Prostate gland (tissue), 2 donors: Measurements from ENCODE around the gene HSPA5. TPM values are rescaled to one million over a fixed set of nuclear protein-coding genes. Genes with fewer than 3 reads are reported as not detected.
"Not testable (repeated sequence)": the region's sequence is repeated elsewhere in the genome, so short reads cannot be mapped to it uniquely, and the experiment has no call there.

Experiments used
- DNase-seq: peaks from one replicate; pipeline ENCODE4 v3.0.0-alpha.2; 2019; ENCODE audit warnings: low spot score
- H3K27ac ChIP-seq, 2 donors: fragments of 200-600 bp; sonication (generic); 2 replicates each; pipeline ENCODE4 v1.5.1; 2017 to 2019
- H3K27me3 ChIP-seq: fragments of 200-600 bp; sonication (generic); replicated peaks from 2 replicates; pipeline ENCODE4 v1.5.1; 2019; ENCODE audit not compliant: insufficient read depth
- H3K36me3 ChIP-seq, 2 donors: fragments of 200-600 bp; sonication (generic); 1 replicate in 1 of 2; 2 replicates in 1 of 2; pipeline versions ENCODE4 v1.5.1 to v1.8.1; 2017 to 2019
- H3K4me1 ChIP-seq: fragments of 200-600 bp; sonication (generic); replicated peaks from 2 replicates; pipeline ENCODE4 v1.5.1; 2019
- H3K4me3 ChIP-seq, 2 donors: fragments of 200-600 bp; sonication (generic); 2 replicates each; pipeline ENCODE4 v1.5.1; 2017 to 2019
- H3K9me3 ChIP-seq: fragments of 200-600 bp; sonication (generic); 2 replicates; pipeline ENCODE4 v1.5.1; 2017
- POLR2A ChIP-seq: fragments of 450-650 bp; IDR thresholded peaks from one replicate; pipeline ENCODE4 v1.6.1; 2016; ENCODE audit warnings: antibody characterized with exemption, mild to moderate bottlenecking
- POLR2AphosphoS5 ChIP-seq: sonication (generic); formaldehyde crosslinking; IDR thresholded peaks from one replicate; pipeline ENCODE4 v1.6.1; 2017; ENCODE audit warnings: antibody characterized with exemption
- WGBS: methylation state at CpG from one replicate; pipeline ENCODE4 v1.1.5; 2018; 5-methylcytosine and 5-hydroxymethylcytosine counted together
- intact Hi-C: fragments of 100-400 bp; cut with DNase I; formaldehyde crosslinking; loops from one replicate; pipeline ENCODE4 v1.14.2; 2022
- total RNA-seq, 2 donors: library from RNA; depleted of rRNA; stranded (reverse); fragments of >200 nt; gene quantifications; one replicate each; pipeline ENCODE4 v1.1.0, GENCODE V29; 2016
- TF ChIP-seq, protein P1 (sequence below), 4 experiments: fragments of 200-600 bp in 2 of 4; fragments of 450-650 bp in 2 of 4; sonication (generic) in 2 of 4; IDR thresholded peaks; 1 replicate in 3 of 4; 2 replicates in 1 of 4; pipeline ENCODE4 v1.5.1; 2016 to 2019; ENCODE audit warnings: antibody characterized with exemption in 4 of 4, mild to moderate bottlenecking in 2 of 4, moderate library complexity in 2 of 4

The HSPA5 gene
- total RNA-seq, 2 donors from 2014 or later = 215 to 303 TPM

DNA sequence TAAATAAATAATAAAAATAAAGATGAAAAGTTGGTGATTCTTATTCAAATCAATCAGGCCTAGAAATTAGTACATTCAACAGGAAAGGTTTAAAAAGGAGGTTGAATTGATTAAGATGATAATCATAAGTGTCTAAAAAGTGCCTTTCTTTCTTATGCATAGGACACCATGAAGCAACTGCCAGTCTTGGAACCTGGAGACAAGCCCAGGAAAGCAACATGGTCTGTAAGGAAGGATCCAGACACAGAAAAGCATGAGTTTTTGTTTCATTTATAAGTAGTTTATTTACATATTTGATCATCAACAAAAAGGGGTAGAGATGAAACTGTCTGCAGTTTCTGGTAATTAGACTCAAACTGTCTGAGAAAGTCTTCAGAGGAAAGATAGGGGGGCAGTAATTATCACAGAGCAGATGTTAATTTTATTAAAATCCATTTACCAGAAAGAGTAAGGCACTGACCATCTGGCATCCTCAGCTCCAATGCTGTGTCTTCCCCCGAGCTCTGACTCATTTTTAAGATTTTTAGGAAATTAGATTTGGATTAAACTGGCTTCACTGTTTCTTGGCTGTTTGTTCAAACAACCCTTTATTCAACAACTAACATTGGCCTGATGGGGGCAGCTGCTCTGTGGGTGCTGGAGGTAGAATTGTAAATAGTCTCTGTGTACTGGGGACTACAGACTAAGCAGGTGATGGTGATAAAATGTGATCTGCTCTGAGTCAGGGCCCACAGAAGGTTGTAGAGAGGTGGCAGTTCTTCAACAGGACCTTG lies 38.1 kb downstream of the HSPA5 start:
- no peak for DNase-seq
- intact Hi-C loops = no loop called here
- Histone ChIP-seq H3K4me1 (no peaks in the 10 kb centered on the region), H3K27me3 (no peaks in the 10 kb centered on the region), H3K9me3 (no peaks in the 10 kb centered on the region), H3K4me3 (no peak overlapping the region), H3K36me3 (no peaks in the 10 kb centered on the region), H3K27ac (no peak overlapping the region)
- 92% methylated on average over 1 of the region's 1 CpG for WGBS
- TF ChIP-seq POLR2A (no peak), POLR2AphosphoS5 (no peak)
- TF ChIP-seq, protein P1, sequence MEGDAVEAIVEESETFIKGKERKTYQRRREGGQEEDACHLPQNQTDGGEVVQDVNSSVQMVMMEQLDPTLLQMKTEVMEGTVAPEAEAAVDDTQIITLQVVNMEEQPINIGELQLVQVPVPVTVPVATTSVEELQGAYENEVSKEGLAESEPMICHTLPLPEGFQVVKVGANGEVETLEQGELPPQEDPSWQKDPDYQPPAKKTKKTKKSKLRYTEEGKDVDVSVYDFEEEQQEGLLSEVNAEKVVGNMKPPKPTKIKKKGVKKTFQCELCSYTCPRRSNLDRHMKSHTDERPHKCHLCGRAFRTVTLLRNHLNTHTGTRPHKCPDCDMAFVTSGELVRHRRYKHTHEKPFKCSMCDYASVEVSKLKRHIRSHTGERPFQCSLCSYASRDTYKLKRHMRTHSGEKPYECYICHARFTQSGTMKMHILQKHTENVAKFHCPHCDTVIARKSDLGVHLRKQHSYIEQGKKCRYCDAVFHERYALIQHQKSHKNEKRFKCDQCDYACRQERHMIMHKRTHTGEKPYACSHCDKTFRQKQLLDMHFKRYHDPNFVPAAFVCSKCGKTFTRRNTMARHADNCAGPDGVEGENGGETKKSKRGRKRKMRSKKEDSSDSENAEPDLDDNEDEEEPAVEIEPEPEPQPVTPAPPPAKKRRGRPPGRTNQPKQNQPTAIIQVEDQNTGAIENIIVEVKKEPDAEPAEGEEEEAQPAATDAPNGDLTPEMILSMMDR (IDR thresholded peaks at IDR 0.05) = no peak

DNA sequence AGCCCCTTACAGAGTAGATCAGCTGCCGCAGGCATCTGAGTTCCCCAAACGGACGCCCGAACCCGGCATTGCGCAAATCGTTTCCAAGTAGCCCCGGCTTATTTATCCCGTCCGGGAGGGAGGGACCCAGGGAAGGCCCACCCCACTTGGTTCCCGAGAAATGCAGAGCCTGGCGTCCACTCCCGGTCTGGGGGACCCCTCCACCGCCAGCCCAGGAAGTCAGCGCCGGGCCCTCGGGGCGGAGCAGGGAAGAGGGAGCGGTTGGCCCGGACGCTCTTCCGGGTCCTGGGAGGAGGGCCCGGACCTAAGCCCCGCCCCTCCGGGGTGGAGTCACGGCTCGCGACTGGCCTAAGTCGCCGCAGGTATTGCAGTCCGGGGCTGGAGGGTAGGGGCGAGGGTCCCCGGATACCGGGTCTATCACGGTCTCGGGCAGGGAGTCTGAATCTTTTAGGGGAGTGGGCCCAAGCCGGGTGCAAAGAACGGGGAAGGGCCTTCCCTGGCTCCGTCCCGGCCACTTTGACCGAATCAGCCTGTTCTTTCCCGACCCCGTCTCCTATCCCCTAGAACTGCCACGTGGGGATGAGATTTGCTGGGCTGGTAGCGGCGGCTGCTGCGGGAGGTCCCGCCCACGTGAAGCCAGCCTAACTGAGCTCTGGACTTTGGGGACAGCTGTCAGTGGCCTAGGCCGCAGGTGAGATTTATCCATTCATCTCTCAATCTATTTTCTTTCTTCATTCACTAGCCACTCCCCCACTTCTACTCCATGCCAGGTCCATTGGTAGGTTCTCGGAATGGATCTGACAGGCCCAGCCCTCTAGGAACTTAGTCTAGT lies 40.7 kb downstream of the HSPA5 start, which contains the start of gene RABEPK:
Gene RABEPK (plus strand): TSS at position 327 of the 832 bp plus-strand sequence. CDS start 2,472 bp downstream, outside the sequence.
- Histone ChIP-seq H3K27ac (peak within 1 kb of the TSS; percentile 81 to 91), H3K9me3 (no peaks in the 10 kb centered on the region), H3K27me3 (no peaks in the 10 kb centered on the region), H3K36me3 (no peaks in the 10 kb centered on the region), H3K4me3 (peak within 1 kb of the TSS; percentile 65 to 67), H3K4me1 (no peaks in the 10 kb centered on the region)
- TF ChIP-seq POLR2A (peak; percentile 75), POLR2AphosphoS5 (peak; percentile 94)
- TF ChIP-seq, protein P1 (IDR thresholded peaks at IDR 0.05) = no peak
- intact Hi-C loops = no loop called here
- WGBS = under 1% methylated on average over 48 of the region's 51 CpGs
- DNase-seq = peak; percentile 89

DNA sequence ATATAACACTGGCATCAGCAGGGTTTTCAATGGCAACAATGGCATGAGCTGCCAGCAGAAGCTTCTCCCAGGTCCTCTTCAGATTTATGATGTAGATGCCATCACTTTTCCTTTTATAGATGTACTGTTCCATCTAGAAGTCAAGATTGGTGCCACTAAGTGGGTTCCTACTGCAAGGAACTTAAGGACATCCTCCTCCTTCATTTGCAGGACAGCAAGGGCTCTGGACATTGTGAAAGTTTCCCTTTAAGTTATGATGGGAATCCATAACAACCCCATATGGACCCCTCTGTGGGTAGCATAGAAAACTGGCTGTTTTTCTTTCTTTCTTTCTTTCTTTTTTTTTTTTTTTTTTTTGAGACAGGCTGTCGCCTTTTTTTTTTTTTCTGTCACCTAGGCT lies 45.6 kb downstream of the HSPA5 start:
- H3K27ac ChIP-seq, H3K27me3 ChIP-seq, H3K9me3 ChIP-seq, H3K4me1 ChIP-seq, H3K4me3 ChIP-seq, DNase-seq, H3K36me3 ChIP-seq: not testable (repeated sequence)
- intact Hi-C loops = loop anchor here (5.0 kb wide), 1 partner anchor 53 kb away; the partner anchor contains the start of gene SCAI
- whole genome bisulfite sequencing = 83% methylated on average over 1 of the region's 1 CpG

DNA sequence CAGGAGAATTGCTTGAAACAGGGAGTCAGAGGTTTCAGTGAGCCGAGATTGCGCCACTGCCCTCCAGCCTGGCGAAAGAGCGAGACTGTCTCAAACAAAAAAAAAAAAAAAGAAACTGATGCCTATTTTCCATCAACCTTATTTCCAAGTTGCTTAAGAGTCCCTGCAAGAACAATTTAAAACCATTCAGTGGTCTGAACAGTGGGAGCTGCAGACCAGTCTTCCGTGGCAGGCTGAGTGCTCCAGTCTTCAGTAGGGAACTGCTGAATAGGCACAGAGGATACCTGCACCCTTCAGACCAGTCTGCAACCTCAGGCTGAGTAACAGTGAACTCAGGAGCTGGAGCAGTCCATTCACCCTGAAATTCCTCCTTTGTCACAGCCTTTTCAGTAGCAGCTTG lies 46.7 kb downstream of the HSPA5 start:
- H3K4me1 ChIP-seq, H3K4me3 ChIP-seq, H3K36me3 ChIP-seq, H3K27me3 ChIP-seq, DNase-seq, H3K27ac ChIP-seq, H3K9me3 ChIP-seq: not testable (repeated sequence)
- 83% methylated on average over 5 of the region's 5 CpGs for WGBS
- intact Hi-C loops = loop anchor here (5.0 kb wide), 1 partner anchor 252 kb away; the partner anchor contains the start of gene GOLGA1

DNA sequence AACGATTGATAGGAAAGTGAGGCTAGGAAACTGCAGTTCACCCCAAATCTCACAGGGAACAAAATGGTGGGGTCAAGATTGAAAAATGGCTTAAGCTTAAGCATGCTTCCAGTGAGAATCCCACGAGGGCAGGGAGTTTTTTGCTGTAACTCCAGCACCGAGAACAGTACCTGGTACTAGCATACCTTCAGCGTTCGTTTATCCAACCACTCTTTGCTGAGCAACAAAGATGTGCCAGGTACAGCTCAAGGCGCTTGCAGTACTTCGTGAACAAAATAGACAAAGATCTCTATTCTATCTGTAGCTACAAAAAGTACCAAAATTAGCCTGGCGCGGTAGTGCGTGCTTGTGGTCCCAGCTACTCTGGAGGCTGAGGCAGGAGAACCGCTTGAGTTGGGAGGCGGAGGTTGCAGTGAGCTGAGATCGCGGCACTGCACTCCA lies 50.8 kb downstream of the HSPA5 start:
- H3K36me3 ChIP-seq = no peaks in the 10 kb centered on the region
- DNase-seq = no peak
- peak overlapping the region; percentile 82 to 85 for H3K27ac ChIP-seq
- TF ChIP-seq, protein P1 (IDR thresholded peaks at IDR 0.05) = no peak
- TF ChIP-seq POLR2A (no peak), POLR2AphosphoS5 (no peak)
- H3K4me3 ChIP-seq = peak overlapping the region; percentile 86 to 88
- WGBS = 46% methylated on average over 14 of the region's 14 CpGs
- H3K9me3 ChIP-seq = no peaks in the 10 kb centered on the region
- intact Hi-C loops = loop anchor here (5.0 kb wide), 1 partner anchor 248 kb away; the partner anchor contains the start of gene GOLGA1
- no peaks in the 10 kb centered on the region for H3K4me1 ChIP-seq
- no peaks in the 10 kb centered on the region for H3K27me3 ChIP-seq
